GM19452 (cell line): Measurements from ENCODE around the gene LHX1.

Experiments used
- ATAC-seq: cut with Tn5 transposase; IDR thresholded peaks from one replicate; pipeline ENCODE4 v1.9.1; 2021; ENCODE audit not compliant: unreplicated experiment

LHX1 gene

DNA sequence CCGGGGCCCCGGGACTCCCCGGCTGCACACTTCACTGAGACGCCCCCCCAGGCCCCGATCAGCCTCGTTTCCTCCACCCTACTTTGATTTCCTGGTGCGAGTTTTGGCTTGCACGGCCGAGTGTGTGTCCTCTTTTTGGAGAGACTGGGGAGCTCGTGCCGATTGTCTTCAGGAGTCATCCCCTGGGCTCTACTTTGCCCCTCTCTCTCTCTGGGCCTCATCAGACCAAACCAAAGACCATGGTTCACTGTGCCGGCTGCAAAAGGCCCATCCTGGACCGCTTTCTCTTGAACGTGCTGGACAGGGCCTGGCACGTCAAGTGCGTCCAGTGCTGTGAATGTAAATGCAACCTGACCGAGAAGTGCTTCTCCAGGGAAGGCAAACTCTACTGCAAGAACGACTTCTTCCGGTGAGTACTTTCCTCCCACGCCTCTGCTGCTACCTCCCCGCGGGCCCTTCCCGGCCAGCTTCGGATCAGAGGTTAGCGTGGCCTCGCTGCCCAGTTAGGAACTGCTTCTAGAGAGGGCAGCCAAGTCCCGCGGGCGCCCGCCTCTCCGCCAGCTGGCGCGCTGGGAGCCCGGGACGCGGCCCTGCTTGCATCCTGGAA lies 787 bp downstream of the LHX1 start:
- no peak for ATAC-seq

DNA sequence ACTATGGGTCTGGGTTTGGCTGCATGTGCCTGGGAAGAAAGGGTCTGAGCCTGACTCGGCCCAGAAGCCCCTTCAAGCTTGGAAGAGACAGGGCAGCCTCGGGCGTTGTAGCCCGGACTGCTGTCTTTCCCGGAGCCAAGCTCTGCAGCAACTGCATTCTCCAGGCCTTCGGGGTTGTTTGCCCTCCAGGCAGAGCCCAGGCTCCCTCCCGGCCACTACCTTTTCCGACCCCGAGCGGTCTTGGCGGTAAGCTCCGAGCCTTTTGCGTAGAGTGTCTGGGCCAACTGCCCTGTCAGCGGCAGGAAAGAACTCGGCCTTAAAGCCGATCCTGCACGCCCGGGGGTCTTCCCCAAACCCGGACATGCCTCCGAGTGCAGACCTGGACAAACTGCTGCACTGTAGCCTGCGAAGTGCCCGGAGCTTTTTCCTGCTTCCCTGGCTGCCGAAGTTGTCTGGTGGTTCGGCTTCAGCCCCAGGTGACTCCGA lies 1.3 kb downstream of the LHX1 start:
- no peak for ATAC-seq

DNA sequence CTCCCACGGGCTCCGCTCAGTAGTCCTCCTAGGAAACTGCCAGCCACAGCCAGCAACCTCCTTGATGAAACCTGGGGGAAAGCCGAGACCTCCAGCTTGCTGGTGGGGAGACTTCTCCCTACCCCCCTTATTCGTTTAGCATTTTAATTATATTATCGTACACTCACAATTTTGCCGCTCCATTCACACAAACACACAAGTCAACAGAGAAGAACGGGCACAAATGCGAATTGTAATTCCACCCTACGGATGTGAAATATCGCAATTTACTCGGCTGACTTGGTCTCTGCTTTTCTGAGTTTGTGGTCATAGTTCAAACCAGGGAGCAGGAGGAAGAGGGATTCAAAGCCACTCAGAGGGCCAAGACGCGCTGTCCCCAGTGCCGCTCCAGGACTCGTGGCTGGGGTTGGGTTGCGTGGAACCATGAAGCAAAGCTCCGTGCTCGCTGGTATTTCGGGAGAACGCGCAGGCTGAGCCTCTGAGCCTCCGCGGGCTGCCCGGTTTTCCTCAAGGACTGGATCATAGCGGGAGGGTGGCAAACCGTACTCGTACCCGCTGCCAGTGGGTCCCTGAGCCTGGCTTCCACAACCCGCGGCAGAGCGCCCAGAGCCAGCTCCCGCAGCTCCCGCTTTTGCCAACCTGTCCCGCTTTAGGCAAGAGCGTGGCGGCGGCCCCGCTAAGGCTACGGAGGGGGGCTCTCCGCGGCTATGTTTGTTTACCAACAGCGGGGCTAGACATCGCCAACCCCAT lies 2.0 kb downstream of the LHX1 start:
- no peak for ATAC-seq

DNA sequence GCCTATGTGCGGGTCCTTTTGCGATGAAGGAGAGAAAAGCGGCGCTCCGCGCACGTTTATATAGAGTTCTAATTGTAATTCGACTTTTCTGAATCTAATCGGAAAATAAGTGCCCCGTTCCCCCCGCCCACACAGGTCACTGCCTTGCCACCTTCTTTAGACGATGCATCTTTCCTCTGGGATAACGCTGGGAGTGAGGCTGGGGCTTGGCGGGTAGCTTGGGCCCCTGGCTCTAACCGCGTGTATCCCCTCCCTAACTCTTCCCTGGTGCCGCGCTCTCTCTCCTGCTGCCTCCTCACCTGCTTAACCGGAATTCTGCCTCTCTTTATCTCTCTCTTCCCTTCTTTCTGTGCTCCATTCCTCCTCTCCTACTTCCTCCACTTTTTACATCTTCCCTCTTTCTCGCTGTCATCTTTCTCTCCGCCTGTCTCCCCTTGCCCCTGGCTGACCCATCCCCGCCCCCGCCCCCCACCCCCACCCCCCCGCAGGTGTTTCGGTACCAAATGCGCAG lies 2.6 kb downstream of the LHX1 start:
- no peak for ATAC-seq

DNA sequence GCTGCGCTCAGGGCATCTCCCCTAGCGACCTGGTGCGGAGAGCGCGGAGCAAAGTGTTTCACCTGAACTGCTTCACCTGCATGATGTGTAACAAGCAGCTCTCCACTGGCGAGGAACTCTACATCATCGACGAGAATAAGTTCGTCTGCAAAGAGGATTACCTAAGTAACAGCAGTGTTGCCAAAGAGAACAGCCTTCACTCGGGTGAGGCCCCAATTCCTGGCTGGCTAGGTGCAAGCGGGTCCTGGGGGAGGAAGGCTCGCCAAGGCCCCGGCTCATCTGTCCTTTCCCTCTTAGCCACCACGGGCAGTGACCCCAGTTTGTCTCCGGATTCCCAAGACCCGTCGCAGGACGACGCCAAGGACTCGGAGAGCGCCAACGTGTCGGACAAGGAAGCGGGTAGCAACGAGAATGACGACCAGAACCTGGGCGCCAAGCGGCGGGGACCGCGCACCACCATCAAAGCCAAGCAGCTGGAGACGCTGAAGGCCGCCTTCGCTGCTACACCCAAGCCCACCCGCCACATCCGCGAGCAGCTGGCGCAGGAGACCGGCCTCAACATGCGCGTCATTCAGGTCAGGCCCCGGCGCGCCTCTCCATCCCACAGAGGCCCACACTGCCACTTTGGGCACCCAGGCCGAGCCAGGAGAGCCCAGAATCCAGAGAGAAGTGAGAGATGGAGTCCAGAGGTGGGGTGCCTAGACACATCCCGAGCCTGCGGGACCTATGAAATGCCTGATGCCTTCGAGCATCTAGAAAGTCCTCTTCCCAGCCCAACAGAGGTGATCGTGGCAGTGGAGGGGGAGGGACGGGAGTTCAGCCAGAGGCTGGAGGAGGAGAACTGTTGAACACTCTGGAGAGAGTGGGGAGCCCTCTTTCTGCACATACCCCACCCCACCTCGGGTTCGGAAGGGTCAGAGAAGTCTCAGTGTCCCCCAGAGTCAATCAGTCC lies 3.3 kb downstream of the LHX1 start:
- ATAC-seq: no peak

DNA sequence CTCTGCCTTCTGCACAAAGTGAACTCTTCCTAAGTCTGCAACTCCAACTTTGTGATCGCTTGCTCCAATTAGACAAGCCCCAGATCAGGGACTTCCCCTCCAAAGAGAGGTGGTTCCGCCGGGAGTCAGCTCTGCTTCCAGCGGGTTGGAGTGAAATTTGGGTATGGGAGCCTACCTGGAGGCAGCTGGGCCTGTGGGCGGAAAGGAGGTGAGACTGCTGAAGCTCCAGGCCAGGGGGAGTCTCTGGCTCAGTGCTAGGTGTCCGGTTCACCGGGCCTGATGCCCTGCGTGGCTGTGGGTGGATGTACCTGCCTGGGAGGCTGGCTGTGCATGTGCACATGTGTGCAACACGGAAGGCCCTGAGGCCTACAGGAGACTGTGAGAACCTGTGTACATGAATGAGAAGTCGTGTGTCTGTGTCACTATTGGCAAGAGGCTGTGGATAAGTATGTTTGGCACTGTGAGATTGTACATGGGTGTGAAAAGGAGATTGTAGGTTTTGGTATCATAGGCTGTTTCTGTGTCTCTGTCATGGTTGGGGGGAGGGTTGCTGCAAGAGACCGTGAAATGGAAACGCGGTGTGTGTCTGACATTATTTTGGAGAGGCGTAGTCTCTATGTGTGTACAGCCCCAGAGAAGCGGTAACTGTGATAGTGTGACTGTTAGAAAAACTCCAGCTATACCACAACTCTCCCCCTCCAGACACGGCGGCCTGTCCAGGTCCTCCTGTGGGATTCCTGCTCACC lies 4.2 kb downstream of the LHX1 start:
- no peak for ATAC-seq

DNA sequence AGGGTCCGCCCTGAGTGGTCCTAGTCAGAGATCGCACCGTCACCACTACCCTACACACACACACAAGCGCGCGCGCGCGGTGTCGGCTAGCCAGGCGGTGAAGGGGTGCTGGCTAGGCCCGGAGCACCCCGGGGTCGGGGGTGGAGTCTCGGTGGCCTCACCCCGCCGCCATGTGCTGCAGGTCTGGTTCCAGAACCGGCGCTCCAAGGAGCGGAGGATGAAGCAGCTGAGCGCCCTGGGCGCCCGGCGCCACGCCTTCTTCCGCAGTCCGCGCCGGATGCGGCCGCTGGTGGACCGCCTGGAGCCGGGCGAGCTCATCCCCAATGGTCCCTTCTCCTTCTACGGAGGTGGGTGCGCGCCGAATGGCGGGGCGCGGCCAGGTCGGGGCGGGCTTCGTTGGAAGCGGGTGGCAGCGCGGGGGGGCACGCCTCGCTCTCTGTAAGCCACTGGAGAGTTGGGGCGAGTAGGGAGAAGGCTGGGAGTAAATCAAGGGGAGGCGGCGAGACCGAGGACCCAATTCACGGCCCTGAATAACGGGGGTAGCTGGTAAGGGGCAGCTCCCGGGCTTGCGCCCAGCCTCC lies 4.8 kb downstream of the LHX1 start:
- no peak for ATAC-seq

DNA sequence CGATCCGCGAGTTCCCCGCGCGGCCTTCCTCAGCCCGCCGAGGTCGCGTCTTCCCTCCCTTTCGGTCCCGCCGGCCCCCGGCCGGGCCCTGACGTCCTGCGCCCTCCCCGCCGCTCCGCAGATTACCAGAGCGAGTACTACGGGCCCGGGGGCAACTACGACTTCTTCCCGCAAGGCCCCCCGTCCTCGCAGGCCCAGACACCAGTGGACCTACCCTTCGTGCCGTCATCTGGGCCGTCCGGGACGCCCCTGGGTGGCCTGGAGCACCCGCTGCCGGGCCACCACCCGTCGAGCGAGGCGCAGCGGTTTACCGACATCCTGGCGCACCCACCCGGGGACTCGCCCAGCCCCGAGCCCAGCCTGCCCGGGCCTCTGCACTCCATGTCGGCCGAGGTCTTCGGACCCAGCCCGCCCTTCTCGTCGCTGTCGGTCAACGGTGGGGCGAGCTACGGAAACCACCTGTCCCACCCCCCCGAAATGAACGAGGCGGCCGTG lies 5.4 kb downstream of the LHX1 start:
- ATAC-seq: no peak

DNA sequence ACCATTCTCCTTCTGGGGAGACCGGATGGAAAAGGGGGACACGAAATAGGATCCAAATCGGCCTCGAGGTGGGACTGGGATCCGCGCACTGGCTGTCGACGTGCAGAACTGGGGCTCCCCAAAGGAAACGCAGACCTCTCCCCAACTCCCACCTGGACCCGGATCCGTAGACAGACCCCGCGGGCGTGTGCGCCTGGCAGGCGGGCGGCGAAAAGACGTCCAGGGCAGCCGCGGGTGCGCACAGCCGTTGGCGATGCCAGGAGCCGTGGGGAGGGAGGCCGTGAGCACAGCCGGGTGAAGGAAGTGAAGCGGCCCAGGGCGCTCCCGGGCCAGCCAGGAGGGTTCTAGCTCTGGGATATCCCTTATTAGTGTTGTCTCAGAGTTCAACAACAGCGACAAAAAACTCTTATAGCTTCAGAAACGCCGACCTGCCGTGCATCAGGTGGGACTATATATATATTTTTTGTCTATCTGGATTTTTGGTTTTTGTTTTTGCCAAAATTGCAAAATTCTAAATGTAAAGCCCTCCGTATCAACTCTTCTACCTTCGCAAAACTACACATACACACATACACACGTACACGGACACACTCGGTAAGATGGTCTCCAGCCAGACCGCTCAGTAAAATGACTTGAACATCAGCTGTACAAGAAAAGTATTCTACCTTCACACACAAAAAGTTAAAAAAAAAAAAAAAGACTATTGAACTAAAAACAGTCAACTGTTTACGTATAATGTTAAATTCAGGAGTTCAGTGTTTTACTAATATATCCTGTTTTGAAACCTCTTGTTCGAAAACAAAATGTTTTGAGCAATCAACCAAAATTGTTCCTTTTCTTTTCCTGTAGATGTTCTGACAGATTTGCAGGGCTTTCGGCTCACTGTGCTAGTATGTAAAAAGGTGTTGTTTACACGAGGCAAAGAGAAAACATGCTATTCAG lies 6.2 kb downstream of the LHX1 start:
- ATAC-seq: no peak

DNA sequence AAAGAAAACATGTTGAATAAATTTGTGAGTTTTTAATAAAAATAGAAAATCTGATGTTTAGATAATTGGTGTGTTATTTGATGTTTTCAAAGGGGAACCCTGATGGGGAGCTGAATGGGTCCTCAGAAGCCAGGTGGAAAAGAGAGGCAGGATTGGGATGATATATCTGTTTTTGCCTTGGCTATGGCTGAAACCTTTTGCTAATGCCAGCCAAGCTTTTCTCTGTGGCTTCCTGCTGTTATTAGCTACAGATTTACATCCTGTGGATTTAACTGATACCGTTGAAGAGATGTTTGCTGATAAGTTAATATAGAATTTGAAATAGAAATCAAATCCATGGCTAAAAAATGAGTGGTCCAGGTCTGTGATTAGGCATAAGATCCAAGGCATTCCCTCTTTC lies 7.3 kb downstream of the LHX1 start:
- no peak for ATAC-seq

DNA sequence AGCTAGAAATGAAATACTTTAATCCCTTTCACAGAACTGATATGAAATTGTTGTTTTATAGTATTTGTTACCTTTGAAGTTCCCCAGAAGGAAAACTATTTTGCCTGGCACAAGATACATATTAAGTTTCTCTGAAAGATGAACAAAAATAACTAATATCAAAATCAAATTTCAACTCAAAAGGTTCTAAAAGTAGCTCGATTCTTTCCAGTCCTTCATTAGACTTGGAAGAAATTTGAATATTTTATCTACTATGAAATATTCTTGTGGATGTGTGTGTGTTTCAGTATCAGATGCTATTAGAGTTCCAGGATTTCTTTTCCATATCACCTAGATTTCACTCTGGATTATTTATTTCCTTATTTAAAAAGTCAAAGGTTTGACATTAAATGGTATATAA lies 7.9 kb downstream of the LHX1 start:
- ATAC-seq: no peak

DNA sequence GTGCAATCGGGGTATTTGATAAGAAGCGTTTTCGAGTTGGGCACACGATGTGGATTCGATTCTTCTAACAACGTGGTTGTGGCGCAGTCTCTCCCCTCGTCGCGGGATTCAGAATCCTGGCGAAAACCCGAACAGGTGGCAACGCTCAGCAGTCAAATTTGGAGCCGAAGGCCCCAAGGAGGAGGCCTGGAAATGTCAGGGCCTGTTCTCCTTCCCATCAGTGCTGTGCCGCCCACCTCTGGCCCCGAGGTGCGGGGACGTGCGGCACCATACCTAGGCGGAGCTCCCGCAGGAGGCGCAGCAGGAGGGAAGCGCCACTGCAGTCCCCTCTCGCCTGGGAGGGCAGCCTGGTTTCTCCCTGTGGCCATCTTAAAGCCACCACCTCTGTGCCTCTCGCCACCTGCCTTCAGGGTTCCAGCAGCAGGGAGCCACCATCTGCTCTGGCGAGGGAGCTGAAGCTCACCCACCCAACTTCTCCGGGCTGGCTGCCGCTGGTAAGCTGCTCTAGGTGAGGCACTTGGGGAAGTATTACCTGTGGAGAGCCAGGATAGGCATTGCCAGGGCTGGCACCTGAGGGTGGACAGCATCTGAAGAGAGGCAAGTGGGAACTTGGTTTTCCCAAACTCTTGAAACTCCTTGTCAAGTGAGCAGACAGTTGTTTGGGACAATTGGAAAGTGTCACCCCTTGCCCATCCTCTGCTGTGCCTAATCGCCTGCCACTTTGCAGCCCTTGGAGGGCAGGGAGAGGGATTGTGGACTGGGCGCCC lies 8.9 kb downstream of the LHX1 start:
- ATAC-seq: no peak

DNA sequence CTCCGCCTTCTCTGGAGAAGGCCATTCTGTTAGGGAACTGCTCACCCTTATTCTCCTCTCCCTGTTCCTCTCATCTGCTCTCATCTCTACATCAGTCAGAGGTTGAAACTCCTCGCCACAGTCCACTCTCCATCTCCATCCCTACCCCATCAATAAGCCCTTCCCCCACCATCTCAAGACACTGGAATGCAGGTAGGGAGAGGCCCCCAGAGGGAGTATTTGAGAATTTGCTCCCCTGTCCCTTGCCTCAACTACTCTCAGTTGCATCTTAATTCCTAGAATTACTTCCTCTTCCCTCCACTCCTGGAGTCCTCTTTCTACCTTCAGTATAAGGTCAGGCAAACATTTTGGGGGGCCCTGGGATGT lies 9.4 kb downstream of the LHX1 start:
- no peak for ATAC-seq

DNA sequence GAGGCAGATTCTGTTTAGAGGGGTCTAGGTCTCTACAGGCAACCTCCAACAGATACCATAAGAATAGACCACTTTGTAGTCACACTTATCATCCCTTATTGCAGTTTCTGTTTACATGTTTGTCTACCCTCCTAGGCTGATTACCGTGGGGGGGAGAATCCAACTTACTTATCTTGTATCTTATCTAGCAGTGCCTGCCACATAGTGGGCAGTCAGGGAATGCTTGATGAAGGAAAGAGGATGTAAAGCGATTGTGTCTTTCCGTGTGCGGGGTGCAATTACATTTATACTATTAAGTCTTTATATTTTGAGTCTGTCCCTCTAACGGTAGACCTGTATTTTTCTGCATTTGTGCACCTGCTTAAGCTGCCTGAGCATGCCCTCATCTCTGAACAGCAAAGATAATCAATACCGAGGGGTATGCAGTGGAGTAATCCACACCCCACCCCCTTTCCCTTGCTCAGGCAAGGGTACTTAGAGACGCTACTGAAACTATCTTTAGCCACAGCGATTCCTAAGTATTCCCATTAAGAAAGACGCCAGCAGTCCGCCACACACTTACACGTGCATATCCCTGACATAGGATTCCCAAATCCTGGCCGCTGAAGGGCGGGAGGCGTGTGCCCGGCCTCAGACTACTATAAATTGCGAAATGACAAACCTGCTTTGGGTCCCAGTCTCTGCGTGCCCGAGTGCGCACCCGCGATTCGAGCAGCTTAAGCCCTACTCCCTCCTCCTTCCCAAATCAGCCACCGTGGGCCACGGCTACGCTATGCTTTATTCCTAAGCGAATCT lies 10.8 kb downstream of the LHX1 start:
- no peak for ATAC-seq

DNA sequence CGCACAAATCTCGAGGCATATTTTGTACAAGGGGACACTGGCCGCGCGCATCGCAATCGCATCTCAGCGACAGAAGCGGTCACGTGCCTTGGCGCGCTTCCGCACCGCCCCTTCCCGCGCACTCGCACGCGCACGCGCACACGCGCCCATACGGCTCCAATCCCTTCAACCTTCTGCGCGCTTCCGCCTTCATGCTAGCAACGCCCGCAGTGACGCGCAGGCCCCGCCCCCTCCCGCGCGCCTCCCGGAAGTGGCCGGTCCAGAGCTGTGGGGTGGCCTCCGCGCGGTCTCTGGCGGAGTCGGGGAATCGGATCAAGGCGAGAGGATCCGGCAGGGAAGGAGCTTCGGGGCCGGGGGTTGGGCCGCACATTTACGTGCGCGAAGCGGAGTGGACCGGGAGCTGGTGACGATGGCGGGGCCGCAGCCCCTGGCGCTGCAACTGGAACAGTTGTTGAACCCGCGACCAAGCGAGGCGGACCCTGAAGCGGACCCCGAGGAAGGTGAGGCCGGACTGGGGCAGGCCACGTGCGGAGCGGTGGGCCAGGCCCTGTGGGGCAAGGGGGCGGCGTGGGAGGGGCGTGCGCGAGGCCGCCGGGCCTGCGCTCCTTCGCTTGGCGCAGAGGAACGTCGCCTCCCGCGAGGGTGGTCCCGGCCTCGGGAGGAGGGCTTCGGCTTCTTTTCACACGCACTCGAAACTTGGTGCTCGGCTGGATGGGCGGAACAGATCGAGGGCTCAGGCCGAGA lies 11.6 kb downstream of the LHX1 start, which contains the start of gene AATF:
AATF (plus strand) TSS at position 238 of the 744 bp plus-strand sequence; CDS start at position 410, 172 bp downstream.
- peak; percentile 92 for ATAC-seq

DNA sequence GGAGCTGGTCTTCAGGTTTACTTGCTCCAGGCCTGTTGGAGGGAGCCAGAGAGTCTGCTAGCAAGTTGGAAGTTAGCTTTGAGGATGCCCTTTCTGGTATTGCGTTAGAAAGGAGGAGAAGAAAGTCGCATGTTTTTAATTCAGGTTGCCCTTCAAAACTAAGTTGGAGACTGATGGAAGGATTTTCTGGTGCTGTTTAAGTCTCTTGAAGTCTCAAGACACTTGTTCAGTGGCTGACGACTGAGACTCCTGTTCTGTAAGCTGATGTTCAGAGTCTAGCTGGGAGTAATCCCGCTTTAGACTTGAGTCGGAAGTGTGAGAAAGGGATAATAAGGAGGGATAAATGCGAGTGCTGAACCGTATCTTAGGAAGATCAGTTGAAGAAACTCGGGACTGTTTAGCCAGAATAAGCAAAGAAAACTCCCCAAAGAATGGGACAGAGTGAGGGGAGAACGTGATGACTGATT lies 12.2 kb downstream of the LHX1 start:
- no peak for ATAC-seq

DNA sequence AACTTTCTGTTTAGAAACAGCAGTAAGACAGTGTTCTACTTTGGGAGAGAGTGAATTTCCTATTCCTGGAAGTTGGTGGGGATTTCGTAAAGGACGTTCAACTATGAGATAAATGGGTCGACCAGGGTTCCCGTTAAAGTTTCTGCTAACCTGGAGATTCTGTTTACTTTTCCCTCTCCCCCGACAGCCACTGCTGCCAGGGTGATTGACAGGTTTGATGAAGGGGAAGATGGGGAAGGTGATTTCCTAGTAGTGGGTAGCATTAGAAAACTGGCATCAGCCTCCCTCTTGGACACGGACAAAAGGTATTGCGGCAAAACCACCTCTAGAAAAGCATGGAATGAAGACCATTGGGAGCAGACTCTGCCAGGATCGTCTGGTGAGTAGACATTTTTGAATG lies 12.8 kb downstream of the LHX1 start:
- ATAC-seq: no peak
